Activated naive CD4-positive, alpha-beta T cell treated with anti-CD3 and anti-CD28 coated beads for 36 hours (primary cell): ENCODE measurements around the gene BEGAIN. TPM values are rescaled to one million over a fixed set of nuclear protein-coding genes. Genes with fewer than 3 reads are reported as not detected.

Experiments used
- CTCF ChIA-PET: fragments of 350-600 bp; sonication (Branson Sonifier 250); formaldehyde crosslinking; loops from one replicate; lab custom pipeline; 2021; ENCODE audit warnings: antibody characterized with exemption; lab: Charles Lee
- DNase-seq: peaks from one replicate; pipeline ENCODE4 v3.0.0-alpha.2; 2020
- H3K27ac Mint-ChIP-seq: one replicate; pipeline ENCODE4 v1.8.0; 2021; ENCODE audit warnings: mild to moderate bottlenecking, mixed read lengths
- H3K27me3 Mint-ChIP-seq: one replicate; pipeline ENCODE4 v1.8.0; 2021; ENCODE audit warnings: low read depth, mixed read lengths
- H3K36me3 Mint-ChIP-seq: one replicate; pipeline ENCODE4 v1.8.0; 2021; ENCODE audit warnings: low read depth, mixed read lengths
- H3K4me1 Mint-ChIP-seq: one replicate; pipeline ENCODE4 v1.8.0; 2021; ENCODE audit warnings: low read depth, mixed read lengths
- H3K4me3 Mint-ChIP-seq: one replicate; pipeline ENCODE4 v1.8.0; 2021; ENCODE audit warnings: mild to moderate bottlenecking, moderate library complexity, mixed read lengths
- H3K9me3 Mint-ChIP-seq: one replicate; pipeline ENCODE4 v1.8.0; 2021; ENCODE audit warnings: mixed read lengths
- intact Hi-C: fragments of 100-400 bp; cut with micrococcal nuclease; formaldehyde crosslinking; loops from one replicate; pipeline ENCODE4 v1.15.1; 2023
- total RNA-seq, 2 experiments: library from RNA; stranded (reverse); gene quantifications; one replicate each; pipeline ENCODE4 v1.2.3, GENCODE V29; 2021

Gene BEGAIN
- total RNA-seq, 2 experiments from 2014 or later: 5.0 to 5.6 TPM

DNA sequence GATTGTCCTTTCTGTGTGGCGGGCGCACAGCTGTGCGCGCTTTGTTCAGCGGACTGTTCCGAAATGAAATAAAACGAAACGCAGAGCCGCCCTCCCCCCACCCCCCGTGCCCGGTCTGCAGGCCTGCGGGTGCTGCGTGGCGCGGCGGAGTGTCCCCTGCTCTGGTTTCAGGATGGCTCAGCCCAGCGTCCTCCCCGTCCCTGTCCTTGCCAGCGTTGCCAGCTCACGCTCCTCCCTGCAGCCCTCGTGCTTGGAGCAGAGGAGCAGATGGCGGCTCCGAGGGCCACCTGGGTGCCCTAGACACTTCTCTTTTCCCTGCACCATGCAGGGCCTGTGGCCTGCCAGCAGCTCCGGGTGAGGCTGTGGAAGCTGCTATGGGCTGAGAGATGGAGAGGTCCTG is 17.5 kb upstream of the BEGAIN start:
- H3K4me3 Mint-ChIP-seq: no peak overlapping the region
- H3K9me3 Mint-ChIP-seq: peaks cover 17% of the 10 kb centered on the region
- H3K36me3 Mint-ChIP-seq: peaks cover 4% of the 10 kb centered on the region
- peaks cover 2% of the 10 kb centered on the region for H3K27me3 Mint-ChIP-seq
- CTCF ChIA-PET: no interaction called here
- intact Hi-C loops: no loop called here
- no peak for DNase-seq
- no peak overlapping the region for H3K27ac Mint-ChIP-seq
- H3K4me1 Mint-ChIP-seq: no peaks in the 10 kb centered on the region

DNA sequence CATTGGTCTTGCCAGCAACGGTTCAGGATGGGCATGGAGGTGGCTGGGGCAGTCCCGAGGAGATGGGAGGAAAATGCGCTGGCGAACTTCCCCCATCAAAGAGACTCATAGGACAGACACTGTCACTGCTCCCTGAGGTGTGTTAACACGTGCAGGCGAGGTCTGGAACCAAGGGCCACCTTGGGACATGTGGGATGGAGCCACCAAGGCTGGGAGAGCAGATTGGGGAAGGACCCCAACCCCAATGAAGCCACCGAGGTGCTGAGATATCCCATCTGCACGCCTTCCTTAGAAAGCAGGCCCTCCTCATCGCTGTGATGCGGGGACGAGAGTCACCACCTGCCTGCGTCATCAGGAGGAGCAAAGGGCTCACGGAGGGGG is 16.9 kb upstream of the BEGAIN start:
- DNase-seq: no peak
- no peak overlapping the region for H3K27ac Mint-ChIP-seq
- intact Hi-C loops: no loop called here
- peaks cover 3% of the 10 kb centered on the region for H3K27me3 Mint-ChIP-seq
- H3K4me1 Mint-ChIP-seq: no peaks in the 10 kb centered on the region
- H3K36me3 Mint-ChIP-seq: peaks cover 4% of the 10 kb centered on the region
- CTCF ChIA-PET: no interaction called here
- H3K4me3 Mint-ChIP-seq: no peak overlapping the region
- peaks cover 17% of the 10 kb centered on the region for H3K9me3 Mint-ChIP-seq

DNA sequence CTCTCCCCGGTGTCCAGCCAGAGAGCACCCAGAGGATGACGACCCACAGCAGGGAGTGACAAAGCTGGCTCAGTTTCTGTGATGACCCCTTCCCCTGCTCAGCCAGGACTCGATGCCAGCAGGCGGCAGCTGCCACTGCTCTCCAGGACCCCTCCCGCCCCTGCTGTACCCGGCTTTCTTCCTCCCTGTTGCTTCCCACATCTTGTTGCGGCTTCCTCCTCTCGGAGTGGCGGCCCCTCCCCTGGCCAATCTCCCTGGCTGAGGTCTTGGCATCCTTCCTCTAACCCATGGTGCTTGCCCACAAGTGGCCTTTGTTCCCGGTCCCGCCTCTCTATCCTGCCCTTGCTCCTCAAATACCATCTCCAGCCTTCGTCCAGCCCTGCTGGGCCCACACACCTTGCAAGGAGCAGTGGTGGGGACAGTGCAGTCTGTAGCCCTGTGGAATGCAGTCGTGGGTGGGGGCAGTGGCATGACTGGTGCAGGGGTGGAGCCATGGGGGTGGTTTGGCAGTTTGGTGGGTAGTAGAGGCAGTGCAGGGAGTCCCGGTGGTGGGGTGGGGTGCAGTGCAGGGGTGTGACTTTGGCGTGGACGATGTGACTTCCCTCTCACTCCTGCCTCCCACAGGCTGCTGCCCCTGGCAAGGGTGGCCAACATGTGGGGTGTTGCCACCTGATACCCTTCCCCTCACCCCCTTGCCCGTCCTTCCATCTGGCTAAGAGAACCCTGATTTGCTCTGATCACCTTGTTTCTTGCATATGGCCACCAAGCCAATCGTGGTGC is 16.3 kb upstream of the BEGAIN start:
- intact Hi-C loops: no loop called here
- H3K27me3 Mint-ChIP-seq: peaks cover 7% of the 10 kb centered on the region
- H3K4me3 Mint-ChIP-seq: no peak overlapping the region
- H3K9me3 Mint-ChIP-seq: peaks cover 17% of the 10 kb centered on the region
- no peaks in the 10 kb centered on the region for H3K4me1 Mint-ChIP-seq
- H3K27ac Mint-ChIP-seq: no peak overlapping the region
- H3K36me3 Mint-ChIP-seq: peaks cover 4% of the 10 kb centered on the region
- DNase-seq: peak; percentile 3
- CTCF ChIA-PET: no interaction called here

DNA sequence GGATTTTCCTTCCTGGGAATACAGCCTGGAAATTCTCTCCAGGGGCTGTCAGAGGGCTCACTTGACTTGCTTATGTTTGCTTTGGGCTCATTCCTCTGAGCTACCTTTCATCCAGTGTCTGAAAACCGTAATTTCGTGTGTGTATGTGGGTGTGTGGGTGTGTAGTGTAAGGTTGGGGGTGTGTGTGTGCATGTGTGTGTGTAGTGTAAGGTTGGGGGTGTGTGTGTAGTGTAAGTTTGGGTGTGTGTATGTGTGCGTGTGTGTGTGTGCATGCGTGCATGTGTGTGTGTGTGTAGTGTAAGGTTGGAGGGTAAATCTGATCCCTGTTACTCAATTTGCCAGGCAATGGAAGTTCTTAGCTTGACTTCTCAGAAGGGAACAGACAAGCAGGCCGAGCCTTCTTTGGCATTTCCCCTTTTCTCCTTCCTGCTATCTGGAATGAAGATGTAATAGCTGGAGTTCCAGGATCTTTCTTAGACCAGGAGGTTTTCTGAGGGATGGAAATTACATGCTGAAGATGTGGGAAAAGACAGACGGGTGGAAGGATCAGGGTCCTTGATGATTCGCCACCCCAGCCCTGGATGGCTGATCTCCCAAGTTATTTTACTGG is 15.5 kb upstream of the BEGAIN start:
- intact Hi-C loops: no loop called here
- no peak for DNase-seq
- Mint-ChIP-seq H3K4me3 (no peak overlapping the region), H3K9me3 (peaks cover 17% of the 10 kb centered on the region), H3K36me3 (peaks cover 4% of the 10 kb centered on the region), H3K27ac (no peak overlapping the region), H3K27me3 (peaks cover 7% of the 10 kb centered on the region), H3K4me1 (no peaks in the 10 kb centered on the region)
- CTCF ChIA-PET: no interaction called here

DNA sequence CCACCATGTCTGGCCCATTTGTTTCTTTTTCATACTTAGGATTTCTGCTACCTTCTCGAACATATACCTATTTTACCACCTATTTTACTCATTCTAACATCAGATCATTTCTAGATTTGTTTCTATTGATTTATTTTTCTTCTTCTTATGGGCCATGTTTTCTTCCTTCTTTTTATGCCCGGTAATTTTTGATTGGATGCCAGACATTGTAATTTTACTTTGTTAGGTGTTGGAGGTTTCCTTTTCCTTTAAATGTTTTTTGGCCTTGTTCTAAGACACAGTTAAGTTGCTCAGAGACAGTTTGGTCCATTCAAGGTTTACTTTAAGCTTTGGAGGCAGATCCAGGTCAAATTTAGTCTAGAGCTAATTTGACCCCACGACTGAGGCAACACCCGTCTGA is 14.7 kb upstream of the BEGAIN start:
- no peaks in the 10 kb centered on the region for H3K4me1 Mint-ChIP-seq
- no peak overlapping the region for H3K27ac Mint-ChIP-seq
- intact Hi-C loops: no loop called here
- CTCF ChIA-PET: no interaction called here
- H3K36me3 Mint-ChIP-seq: peaks cover 4% of the 10 kb centered on the region
- H3K27me3 Mint-ChIP-seq: peaks cover 9% of the 10 kb centered on the region
- no peak overlapping the region for H3K4me3 Mint-ChIP-seq
- DNase-seq: no peak
- H3K9me3 Mint-ChIP-seq: peaks cover 17% of the 10 kb centered on the region

DNA sequence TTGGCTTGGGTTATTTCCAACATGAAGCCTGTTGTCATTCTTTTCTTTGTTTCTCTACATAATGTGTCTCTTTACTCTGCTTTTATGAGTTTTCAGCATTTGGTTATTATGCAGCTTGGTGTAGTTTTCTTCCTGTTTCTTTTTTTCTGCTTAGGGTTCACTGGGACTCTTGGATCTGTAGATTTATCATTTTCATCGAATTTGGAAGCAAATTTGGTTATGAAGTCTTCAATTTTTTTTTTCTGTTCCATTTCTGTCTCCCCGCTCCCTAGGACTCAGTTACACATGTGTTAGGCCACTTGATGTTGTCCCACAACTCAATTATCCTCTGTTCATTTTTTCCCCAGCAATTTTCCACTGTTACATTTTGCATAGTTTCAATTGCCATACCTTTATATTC is 13.8 kb upstream of the BEGAIN start:
- no peak for DNase-seq
- peaks cover 17% of the 10 kb centered on the region for H3K9me3 Mint-ChIP-seq
- peaks cover 4% of the 10 kb centered on the region for H3K36me3 Mint-ChIP-seq
- no peak overlapping the region for H3K4me3 Mint-ChIP-seq
- CTCF ChIA-PET: no interaction called here
- H3K4me1 Mint-ChIP-seq: no peaks in the 10 kb centered on the region
- H3K27me3 Mint-ChIP-seq: peaks cover 9% of the 10 kb centered on the region
- intact Hi-C loops: no loop called here
- H3K27ac Mint-ChIP-seq: no peak overlapping the region

DNA sequence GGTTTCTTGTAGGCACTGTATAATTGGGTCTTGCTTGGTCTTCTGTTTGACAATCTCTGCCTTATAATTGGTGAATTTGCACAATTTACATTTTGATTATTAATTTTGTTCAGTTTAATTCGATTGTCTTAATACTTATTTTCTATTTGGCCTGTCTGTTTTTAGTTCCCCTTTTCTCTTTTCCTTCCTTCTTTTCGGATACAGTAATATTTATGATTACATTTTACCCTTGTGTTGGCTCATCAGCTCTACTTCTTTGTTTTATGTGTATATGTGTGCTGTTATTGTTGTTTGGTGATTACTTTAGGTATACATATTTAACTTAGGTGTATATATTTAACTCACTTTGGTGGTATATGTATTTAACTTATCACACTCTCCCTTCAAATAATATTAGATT is 12.8 kb upstream of the BEGAIN start:
- Mint-ChIP-seq H3K27me3 (peaks cover 9% of the 10 kb centered on the region), H3K4me1 (no peaks in the 10 kb centered on the region), H3K9me3 (peaks cover 17% of the 10 kb centered on the region), H3K27ac (no peak overlapping the region), H3K4me3 (no peak overlapping the region), H3K36me3 (peaks cover 4% of the 10 kb centered on the region)
- CTCF ChIA-PET: interaction anchor here (0.7 kb wide), 1 partner anchor 46 kb away, joined by 3 read pairs; no protein-coding TSS in a partner anchor
- DNase-seq: no peak
- intact Hi-C loops: no loop called here

DNA sequence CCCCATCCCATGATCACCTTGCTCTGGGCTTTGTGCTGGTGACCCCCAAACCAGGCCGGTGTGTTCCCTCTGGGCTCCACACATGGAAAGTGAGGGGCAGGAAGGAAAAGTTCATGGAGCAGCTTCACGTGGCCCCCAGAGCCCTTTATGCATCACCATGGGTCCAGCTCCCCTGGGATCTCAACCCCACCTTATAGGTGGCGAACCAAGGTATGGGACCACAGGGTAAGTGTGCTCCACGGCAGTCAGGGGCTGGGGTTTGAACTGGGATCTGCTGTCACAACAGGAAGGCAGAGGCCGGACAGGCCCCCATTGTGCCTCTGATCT is 7.4 kb upstream of the BEGAIN start:
- no peak overlapping the region for H3K4me3 Mint-ChIP-seq
- CTCF ChIA-PET: interaction anchor here (1.4 kb wide), 2 partner anchors 51 to 58 kb away, joined by 3 read pairs; no protein-coding TSS in a partner anchor
- H3K4me1 Mint-ChIP-seq: no peaks in the 10 kb centered on the region
- H3K9me3 Mint-ChIP-seq: no peaks in the 10 kb centered on the region
- no peak for DNase-seq
- no peak overlapping the region for H3K27ac Mint-ChIP-seq
- H3K36me3 Mint-ChIP-seq: no peaks in the 10 kb centered on the region
- H3K27me3 Mint-ChIP-seq: peaks cover 15% of the 10 kb centered on the region
- intact Hi-C loops: no loop called here

DNA sequence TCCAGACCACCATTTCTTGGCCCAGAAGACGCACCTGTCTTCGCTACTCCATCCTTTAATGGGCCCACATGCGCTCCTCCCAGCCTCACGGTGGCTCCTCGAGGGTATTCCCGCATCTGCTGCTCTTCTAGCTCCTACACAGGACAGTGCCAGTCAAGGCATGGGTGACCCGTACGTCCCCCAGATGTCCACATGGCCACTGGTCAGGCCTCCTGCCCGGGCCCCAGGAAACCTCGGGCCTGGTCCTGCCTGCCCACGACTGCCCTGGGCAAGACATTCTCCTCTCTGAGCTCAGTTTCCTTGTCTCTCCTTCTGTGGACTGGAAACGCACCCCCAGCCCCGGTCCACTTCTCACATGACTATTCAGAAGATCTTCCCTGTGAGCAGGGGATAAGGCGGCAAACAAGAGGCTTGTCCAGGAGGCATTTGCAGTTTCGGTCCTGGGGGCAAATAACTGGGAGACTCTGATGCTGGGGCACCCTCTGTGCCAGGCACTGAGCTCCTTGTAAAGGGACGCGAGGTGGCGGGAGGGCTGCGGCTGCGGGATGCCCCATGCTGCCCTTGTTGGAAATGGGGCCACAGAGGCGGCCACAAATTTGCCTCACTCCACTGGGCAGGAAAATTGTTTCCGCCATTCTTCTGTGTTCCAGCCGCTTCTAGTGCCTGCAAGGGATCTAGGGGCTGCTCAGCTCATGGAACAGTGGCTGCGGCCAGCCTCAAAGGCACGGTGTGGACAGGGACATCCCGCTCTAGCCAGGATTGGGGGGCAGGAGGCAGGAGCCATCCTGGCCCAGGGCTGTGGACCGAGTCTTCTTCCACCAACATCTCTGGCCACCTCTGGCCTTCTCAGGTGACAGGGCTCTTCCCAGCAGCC is 6.8 kb upstream of the BEGAIN start:
- DNase-seq: no peak
- Mint-ChIP-seq H3K9me3 (no peaks in the 10 kb centered on the region), H3K4me1 (no peaks in the 10 kb centered on the region), H3K27ac (no peak overlapping the region), H3K36me3 (no peaks in the 10 kb centered on the region), H3K4me3 (no peak overlapping the region), H3K27me3 (peaks cover 14% of the 10 kb centered on the region)
- intact Hi-C loops: no loop called here
- CTCF ChIA-PET: interaction anchor here (1.4 kb wide), 1 partner anchor 52 kb away, joined by 3 read pairs; no protein-coding TSS in a partner anchor

DNA sequence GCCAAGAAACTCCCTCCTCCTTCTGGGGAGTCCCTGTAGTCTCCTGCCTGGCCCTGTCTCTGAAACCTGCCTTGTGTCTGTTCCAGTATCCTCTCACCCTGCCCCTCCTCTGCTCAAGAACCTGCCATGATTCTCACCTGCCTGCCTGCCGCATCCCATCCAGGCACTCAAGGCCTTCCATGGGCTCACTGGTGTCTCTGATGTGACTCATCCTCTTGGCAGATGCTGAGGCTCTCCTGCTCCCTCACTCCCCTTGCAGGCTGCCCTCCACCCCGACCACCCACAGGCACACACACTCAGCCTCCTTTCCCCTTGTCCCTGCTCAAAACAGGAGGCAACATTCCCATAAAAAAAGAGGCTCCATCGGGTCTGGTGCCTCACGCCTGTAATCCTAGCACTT is 5.8 kb upstream of the BEGAIN start:
- CTCF ChIA-PET: no interaction called here
- Mint-ChIP-seq H3K4me1 (no peaks in the 10 kb centered on the region), H3K36me3 (no peaks in the 10 kb centered on the region), H3K4me3 (no peak overlapping the region), H3K27ac (no peak overlapping the region), H3K9me3 (no peaks in the 10 kb centered on the region), H3K27me3 (peaks cover 17% of the 10 kb centered on the region)
- DNase-seq: no peak
- intact Hi-C loops: no loop called here

DNA sequence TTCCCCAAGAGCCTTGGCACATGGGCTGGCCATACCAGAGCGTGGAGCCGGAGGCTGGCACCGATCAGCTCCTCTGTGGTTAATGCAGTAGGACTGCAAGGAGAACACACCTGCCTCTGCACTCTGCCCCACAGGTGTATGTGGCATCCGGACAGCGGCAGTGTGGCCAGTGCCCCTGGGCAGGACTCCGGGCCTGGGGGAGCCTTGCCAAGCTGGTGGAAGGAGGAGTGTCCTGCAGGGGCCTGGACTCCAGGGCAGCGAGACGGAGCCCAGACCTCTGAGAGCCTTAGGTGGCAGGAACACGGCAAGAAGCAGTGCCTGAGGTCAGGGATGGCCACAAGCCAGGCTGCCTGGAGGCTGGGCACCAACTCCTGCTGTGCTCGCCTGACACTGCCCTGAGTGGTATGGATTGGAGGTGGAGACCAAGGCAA is 5.3 kb upstream of the BEGAIN start:
- Mint-ChIP-seq H3K4me1 (no peaks in the 10 kb centered on the region), H3K9me3 (no peaks in the 10 kb centered on the region), H3K27ac (no peak overlapping the region), H3K4me3 (no peak overlapping the region), H3K27me3 (peaks cover 20% of the 10 kb centered on the region), H3K36me3 (no peaks in the 10 kb centered on the region)
- intact Hi-C loops: no loop called here
- DNase-seq: no peak
- CTCF ChIA-PET: no interaction called here

DNA sequence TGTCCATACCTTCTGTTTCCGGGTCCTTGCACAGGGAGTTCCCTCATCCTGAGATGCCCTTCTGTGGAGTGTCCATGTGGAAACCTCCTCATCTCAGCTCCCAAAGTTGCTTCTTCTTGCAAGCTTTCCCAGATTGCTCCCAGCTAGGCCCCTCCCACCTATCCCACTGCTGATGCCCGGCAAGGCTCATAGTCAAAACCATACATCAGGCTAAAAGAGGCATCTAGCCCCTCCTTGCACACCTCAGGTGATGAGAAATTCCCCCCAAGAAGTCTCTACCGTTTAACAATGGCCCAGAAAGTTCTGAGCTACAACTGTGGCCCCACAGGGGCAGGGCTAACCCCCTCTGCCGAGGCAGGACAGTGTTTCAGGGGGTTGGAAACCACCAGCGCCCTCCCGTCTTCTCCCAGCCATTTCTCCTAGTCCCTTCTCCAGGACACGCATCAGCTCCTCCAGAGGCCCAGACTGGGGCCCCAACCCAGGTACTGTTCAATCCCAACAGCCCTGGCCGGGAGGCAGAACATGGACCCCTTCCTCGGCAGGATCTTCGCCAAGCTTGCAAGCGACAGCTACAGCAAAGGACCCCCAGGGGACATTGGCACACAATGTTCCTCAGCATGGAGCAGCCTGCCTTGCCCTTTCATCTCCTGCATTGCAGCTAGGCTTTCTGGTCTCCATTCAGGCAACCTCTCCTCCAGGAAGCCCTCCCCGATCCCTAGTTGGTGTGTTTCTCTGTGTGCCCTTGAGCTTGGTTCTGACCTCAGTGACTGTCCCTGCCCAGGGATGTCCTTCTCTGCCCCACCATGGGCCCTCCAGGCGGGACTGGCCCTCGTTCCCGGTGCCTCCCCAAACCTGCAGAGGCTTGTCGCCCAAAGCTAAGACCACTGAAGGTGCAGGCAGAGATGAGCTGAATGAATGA is 4.5 kb upstream of the BEGAIN start:
- no peaks in the 10 kb centered on the region for H3K9me3 Mint-ChIP-seq
- intact Hi-C loops: no loop called here
- H3K4me3 Mint-ChIP-seq: no peak overlapping the region
- no peak for DNase-seq
- H3K27ac Mint-ChIP-seq: no peak overlapping the region
- CTCF ChIA-PET: no interaction called here
- peaks cover 18% of the 10 kb centered on the region for H3K27me3 Mint-ChIP-seq
- H3K36me3 Mint-ChIP-seq: no peaks in the 10 kb centered on the region
- no peaks in the 10 kb centered on the region for H3K4me1 Mint-ChIP-seq
